HEK293 (cell line): Measurements from ENCODE around the gene SLC48A1.

Experiments
- CTCF ChIA-PET: fragments of 350-600 bp; formaldehyde crosslinking; extraction: SDS; loops from one replicate; lab custom pipeline; 2021; ENCODE audit warnings: antibody characterized with exemption; lab: Yijun Ruan, JAX
- POLR2A ChIA-PET: fragments of 300-600 bp; formaldehyde crosslinking; extraction: SDS; loops from one replicate; lab custom pipeline; 2020; ENCODE audit warnings: antibody characterized with exemption, inconsistent platforms; lab: Yijun Ruan, JAX
- H3K27ac ChIP-seq: fragments of 200-500 bp; sonication (Bioruptor generic); 2 replicates; pipeline ENCODE4 v1.5.1; 2014; ENCODE audit warnings: low read depth, low read length, control low read depth, inconsistent platforms; ENCODE audit errors: extremely low read depth
- H3K36me3 ChIP-seq, 2 experiments: fragments of 200-500 bp in 1 of 2; sonication (Bioruptor generic) in 1 of 2; 1 replicate in 1 of 2; 2 replicates in 1 of 2; pipeline ENCODE4 v1.5.1; 2014 to 2017; ENCODE audit warnings: inconsistent platforms in 2 of 2, low read length in 2 of 2; ENCODE audit not compliant: control insufficient read depth in 2 of 2, insufficient read depth in 1 of 2
- H3K4me1 ChIP-seq: fragments of 200-500 bp; sonication (Bioruptor generic); 2 replicates; pipeline ENCODE4 v1.5.1; 2014; ENCODE audit warnings: mild to moderate bottlenecking, low read length, inconsistent platforms; ENCODE audit not compliant: control insufficient read depth, insufficient read depth
- H3K4me3 ChIP-seq: 2 replicates; pipeline ENCODE4 v1.5.1; 2011; ENCODE audit warnings: low read depth, mild to moderate bottlenecking, control low read depth, low read length, moderate library complexity
- H3K9me3 ChIP-seq: fragments of 200-500 bp; sonication (Bioruptor generic); 2 replicates; pipeline ENCODE4 v1.5.1; 2014; ENCODE audit warnings: low read depth, low read length, inconsistent platforms; ENCODE audit not compliant: control insufficient read depth, insufficient read depth
- KLF7 ChIP-seq: fragments of 450-650 bp; formaldehyde crosslinking; IDR thresholded peaks from 2 replicates; pipeline ENCODE4 v1.5.1; 2016; ENCODE audit warnings: missing biosample characterization, missing genetic modification characterization, borderline replicate concordance
- MYNN ChIP-seq: fragments of 450-650 bp; formaldehyde crosslinking; IDR thresholded peaks from 2 replicates; pipeline ENCODE4 v1.5.1; 2016; ENCODE audit warnings: missing biosample characterization, missing genetic modification characterization, borderline replicate concordance
- MZF1 ChIP-seq: fragments of 450-650 bp; formaldehyde crosslinking; IDR thresholded peaks from 2 replicates; pipeline ENCODE4 v1.5.1; 2017; ENCODE audit warnings: missing biosample characterization, missing genetic modification characterization, borderline replicate concordance
- PRDM1 ChIP-seq: fragments of 450-650 bp; formaldehyde crosslinking; IDR thresholded peaks from 2 replicates; pipeline ENCODE4; 2016; ENCODE audit warnings: missing biosample characterization, missing genetic modification characterization
- SALL2 ChIP-seq: fragments of 450-650 bp; formaldehyde crosslinking; IDR thresholded peaks from 2 replicates; pipeline ENCODE4 v1.5.0; 2017; ENCODE audit warnings: missing biosample characterization, mild to moderate bottlenecking, missing genetic modification characterization, borderline replicate concordance
- TCF7L2 ChIP-seq: IDR thresholded peaks from 2 replicates; pipeline ENCODE4 v1.6.1; 2011; ENCODE audit warnings: low read depth, mild to moderate bottlenecking, inconsistent platforms, low read length, moderate library complexity, borderline replicate concordance
- ZIC2 ChIP-seq: fragments of 450-650 bp; formaldehyde crosslinking; IDR thresholded peaks from 2 replicates; pipeline ENCODE4 v1.5.1; 2016; ENCODE audit warnings: missing biosample characterization, missing genetic modification characterization
- ZNF10 ChIP-seq: fragments of 450-650 bp; formaldehyde crosslinking; IDR thresholded peaks from 2 replicates; pipeline ENCODE4 v1.5.1; 2017; ENCODE audit warnings: missing biosample characterization, missing genetic modification characterization
- ZNF121 ChIP-seq: fragments of 450-650 bp; formaldehyde crosslinking; IDR thresholded peaks from 2 replicates; pipeline ENCODE4 v1.5.1; 2016; ENCODE audit warnings: missing biosample characterization, missing genetic modification characterization
- ZNF184 ChIP-seq: fragments of 450-650 bp; IDR thresholded peaks from 2 replicates; pipeline ENCODE4 v1.5.1; 2018; ENCODE audit warnings: missing biosample characterization, mild to moderate bottlenecking, missing genetic modification characterization
- ZNF426 ChIP-seq: fragments of 450-650 bp; formaldehyde crosslinking; IDR thresholded peaks from 2 replicates; pipeline ENCODE4 v1.5.1; 2017; ENCODE audit warnings: missing biosample characterization, missing genetic modification characterization, mild to moderate bottlenecking, inconsistent platforms, moderate library complexity
- ZNF544 ChIP-seq: fragments of 450-650 bp; formaldehyde crosslinking; IDR thresholded peaks from 2 replicates; pipeline ENCODE4 v1.5.0; 2017; ENCODE audit warnings: missing biosample characterization, missing genetic modification characterization
- ZNF670 ChIP-seq: fragments of 450-650 bp; formaldehyde crosslinking; IDR thresholded peaks from 2 replicates; pipeline ENCODE4 v1.5.1; 2016; ENCODE audit warnings: missing biosample characterization, missing genetic modification characterization, low read depth
- ZNF677 ChIP-seq: fragments of 450-650 bp; IDR thresholded peaks from 2 replicates; pipeline ENCODE4 v1.5.0; 2018; ENCODE audit warnings: missing biosample characterization, mild to moderate bottlenecking, missing genetic modification characterization, moderate library complexity
- ZXDB ChIP-seq: fragments of 450-650 bp; formaldehyde crosslinking; IDR thresholded peaks from 2 replicates; pipeline ENCODE4 v1.5.1; 2016; ENCODE audit warnings: missing biosample characterization, missing genetic modification characterization
- TF ChIP-seq, protein P1 (sequence below): fragments of 450-650 bp; formaldehyde crosslinking; conservative IDR thresholded peaks from 2 replicates; pipeline ENCODE4 v1.5.1; 2016; ENCODE audit warnings: low read depth, missing biosample characterization, missing genetic modification characterization
- TF ChIP-seq, protein P2 (sequence below): fragments of 450-650 bp; IDR thresholded peaks from 2 replicates; pipeline ENCODE4 v1.5.1; 2018; ENCODE audit warnings: missing biosample characterization, missing genetic modification characterization

Gene SLC48A1

GRCh38 chr12:47779943-47780504, 7.0 kb downstream of the SLC48A1 start:
- Histone ChIP-seq H3K9me3 (no peaks in the 10 kb centered on the region), H3K4me1 (no peaks in the 10 kb centered on the region; the same call in 1 of the 2 replicates), H3K4me3 (no peak overlapping the region), H3K36me3 (peaks cover 3 to 38% of the 10 kb centered on the region in 2 experiments; a peak in 1 of 3 replicates), H3K27ac (no peak overlapping the region)
- TF ChIP-seq, protein P1, sequence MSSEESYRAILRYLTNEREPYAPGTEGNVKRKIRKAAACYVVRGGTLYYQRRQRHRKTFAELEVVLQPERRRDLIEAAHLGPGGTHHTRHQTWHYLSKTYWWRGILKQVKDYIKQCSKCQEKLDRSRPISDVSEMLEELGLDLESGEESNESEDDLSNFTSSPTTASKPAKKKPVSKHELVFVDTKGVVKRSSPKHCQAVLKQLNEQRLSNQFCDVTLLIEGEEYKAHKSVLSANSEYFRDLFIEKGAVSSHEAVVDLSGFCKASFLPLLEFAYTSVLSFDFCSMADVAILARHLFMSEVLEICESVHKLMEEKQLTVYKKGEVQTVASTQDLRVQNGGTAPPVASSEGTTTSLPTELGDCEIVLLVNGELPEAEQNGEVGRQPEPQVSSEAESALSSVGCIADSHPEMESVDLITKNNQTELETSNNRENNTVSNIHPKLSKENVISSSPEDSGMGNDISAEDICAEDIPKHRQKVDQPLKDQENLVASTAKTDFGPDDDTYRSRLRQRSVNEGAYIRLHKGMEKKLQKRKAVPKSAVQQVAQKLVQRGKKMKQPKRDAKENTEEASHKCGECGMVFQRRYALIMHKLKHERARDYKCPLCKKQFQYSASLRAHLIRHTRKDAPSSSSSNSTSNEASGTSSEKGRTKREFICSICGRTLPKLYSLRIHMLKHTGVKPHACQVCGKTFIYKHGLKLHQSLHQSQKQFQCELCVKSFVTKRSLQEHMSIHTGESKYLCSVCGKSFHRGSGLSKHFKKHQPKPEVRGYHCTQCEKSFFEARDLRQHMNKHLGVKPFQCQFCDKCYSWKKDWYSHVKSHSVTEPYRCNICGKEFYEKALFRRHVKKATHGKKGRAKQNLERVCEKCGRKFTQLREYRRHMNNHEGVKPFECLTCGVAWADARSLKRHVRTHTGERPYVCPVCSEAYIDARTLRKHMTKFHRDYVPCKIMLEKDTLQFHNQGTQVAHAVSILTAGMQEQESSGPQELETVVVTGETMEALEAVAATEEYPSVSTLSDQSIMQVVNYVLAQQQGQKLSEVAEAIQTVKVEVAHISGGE (tag by site-specific recombination): no peak
- TF ChIP-seq ZXDB (tag by site-specific recombination) (no peak), ZNF670 (tag by site-specific recombination) (no peak), SALL2 (tag by site-specific recombination) (no peak), MZF1 (no peak), KLF7 (tag by site-specific recombination) (no peak), ZNF544 (tag by site-specific recombination) (no peak)
- TF ChIP-seq, protein P2, sequence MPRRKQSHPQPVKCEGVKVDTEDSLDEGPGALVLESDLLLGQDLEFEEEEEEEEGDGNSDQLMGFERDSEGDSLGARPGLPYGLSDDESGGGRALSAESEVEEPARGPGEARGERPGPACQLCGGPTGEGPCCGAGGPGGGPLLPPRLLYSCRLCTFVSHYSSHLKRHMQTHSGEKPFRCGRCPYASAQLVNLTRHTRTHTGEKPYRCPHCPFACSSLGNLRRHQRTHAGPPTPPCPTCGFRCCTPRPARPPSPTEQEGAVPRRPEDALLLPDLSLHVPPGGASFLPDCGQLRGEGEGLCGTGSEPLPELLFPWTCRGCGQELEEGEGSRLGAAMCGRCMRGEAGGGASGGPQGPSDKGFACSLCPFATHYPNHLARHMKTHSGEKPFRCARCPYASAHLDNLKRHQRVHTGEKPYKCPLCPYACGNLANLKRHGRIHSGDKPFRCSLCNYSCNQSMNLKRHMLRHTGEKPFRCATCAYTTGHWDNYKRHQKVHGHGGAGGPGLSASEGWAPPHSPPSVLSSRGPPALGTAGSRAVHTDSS: no peak
- CTCF ChIA-PET: interaction anchor here (0.6 to 19.6 kb wide), 16 partner anchors 12 to 384 kb away, joined by 3 to 784 read pairs (median 5); partner anchors contain the start of genes ENDOU and RAPGEF3
- POLR2A ChIA-PET: interaction anchor here (0.7 to 1.6 kb wide), 7 partner anchors 10 to 74 kb away, joined by 3 to 8 read pairs (median 3); partner anchors contain the start of gene RPAP3

GRCh38 chr12:47781479-47782371, 8.7 kb downstream of the SLC48A1 start:
- Histone ChIP-seq H3K4me3 (no peak overlapping the region), H3K9me3 (no peaks in the 10 kb centered on the region), H3K36me3 (peaks cover 3 to 55% of the 10 kb centered on the region in 2 experiments; a peak in 2 of 3 replicates), H3K27ac (no peak overlapping the region), H3K4me1 (no peaks in the 10 kb centered on the region)
- POLR2A ChIA-PET: interaction anchor here (0.6 to 1.4 kb wide), 7 partner anchors 10 to 101 kb away, joined by 3 to 10 read pairs (median 4); no protein-coding TSS in a partner anchor
- TF ChIP-seq TCF7L2 (no peak), MYNN (tag by site-specific recombination) (no peak), ZNF426 (tag by site-specific recombination) (no peak), ZNF677 (tag by site-specific recombination) (no peak), ZNF10 (tag by site-specific recombination) (0 out of 2 replicates have a peak, but pooled peaks have one; percentile 34), ZNF121 (tag by site-specific recombination) (no peak), ZIC2 (tag by site-specific recombination) (no peak), PRDM1 (tag by site-specific recombination) (0 out of 2 replicates have a peak, but pooled peaks have one; percentile 11), ZNF184 (tag by site-specific recombination) (no peak)
- CTCF ChIA-PET: interaction anchor here (0.6 to 19.6 kb wide), 9 partner anchors 13 to 408 kb away, joined by 3 to 784 read pairs (median 4); no protein-coding TSS in a partner anchor
